ENCODE measurements around the gene PLA2G12A. TPM values are rescaled to one million over a fixed set of nuclear protein-coding genes. Genes with fewer than 3 reads are reported as not detected.

Gene PLA2G12A
- total RNA-seq, 2 experiments from 2014 or later: 14.4 to 14.6 TPM

Other genes with a start within 250 kb of the PLA2G12A start
- 10 to 100 TPM; 51.2 to 65.5 TPM for gene MCUB, start 169.8 kb downstream of the PLA2G12A start, total RNA-seq
- gene CASP6, start 26.6 kb downstream of the PLA2G12A start, total RNA-seq: 10 to 100 TPM; 20.3 to 20.8 TPM
- under 1 TPM in 1 of 2 experiments, not detected in 1; 0.26 TPM for gene CFI, start 71.9 kb upstream of the PLA2G12A start, total RNA-seq
- gene GAR1, start 85.7 kb upstream of the PLA2G12A start, total RNA-seq: 10 to 100 TPM; 25.2 to 29.9 TPM
- under 1 TPM; 0.19 to 0.32 TPM for gene RRH, start 97.9 kb upstream of the PLA2G12A start, total RNA-seq
- gene LRIT3, start 118.0 kb upstream of the PLA2G12A start, total RNA-seq: under 1 TPM in 1 of 2 experiments, not detected in 1; 0.23 TPM
- gene EGF, start 182.8 kb upstream of the PLA2G12A start, total RNA-seq: not detected